NT2/D1 (cell line): Measurements from ENCODE around the gene KLHL12.
A peak's percentile ranks its signal among the peaks of the same experiment; 100 is the strongest.

Experiments used
- DNase-seq: peaks from one replicate; pipeline ENCODE4 v3.0.0-alpha.2; 2011; ENCODE audit warnings: low read depth, low spot score
- H3K27me3 ChIP-seq: 2 replicates; pipeline ENCODE4 v1.6.0; 2011; ENCODE audit warnings: mild to moderate bottlenecking; ENCODE audit not compliant: insufficient read length, insufficient read depth
- H3K36me3 ChIP-seq: 2 replicates; pipeline ENCODE4 v1.6.1; 2011; ENCODE audit warnings: mild to moderate bottlenecking, low read length, mixed read lengths; ENCODE audit not compliant: insufficient read depth, insufficient read length
- H3K4me1 ChIP-seq: 2 replicates; pipeline ENCODE4 v1.5.1; 2011; ENCODE audit not compliant: insufficient read depth, insufficient read length
- H3K4me3 ChIP-seq: 2 replicates; pipeline ENCODE4 v1.5.1; 2011; ENCODE audit warnings: low read depth; ENCODE audit not compliant: insufficient read length
- H3K9ac ChIP-seq: 2 replicates; pipeline ENCODE4 v1.6.0; 2011; ENCODE audit warnings: low read depth; ENCODE audit not compliant: insufficient read length
- H3K9me3 ChIP-seq: 2 replicates; pipeline ENCODE4 v1.5.1; 2011; ENCODE audit warnings: mild to moderate bottlenecking, low read length; ENCODE audit not compliant: insufficient read depth
- SUZ12 ChIP-seq: IDR thresholded peaks from 2 replicates; pipeline ENCODE4 v1.6.1; 2011; ENCODE audit not compliant: insufficient read length, insufficient read depth; ENCODE audit errors: extremely low read depth
- YY1 ChIP-seq: IDR thresholded peaks from 2 replicates; pipeline ENCODE4 v1.6.1; 2011; ENCODE audit not compliant: insufficient read length, insufficient read depth
- ZNF274 ChIP-seq: IDR thresholded peaks from 2 replicates; pipeline ENCODE4 v1.6.1; 2011; ENCODE audit warnings: mild to moderate bottlenecking, low read depth, low read length

Gene KLHL12

DNA sequence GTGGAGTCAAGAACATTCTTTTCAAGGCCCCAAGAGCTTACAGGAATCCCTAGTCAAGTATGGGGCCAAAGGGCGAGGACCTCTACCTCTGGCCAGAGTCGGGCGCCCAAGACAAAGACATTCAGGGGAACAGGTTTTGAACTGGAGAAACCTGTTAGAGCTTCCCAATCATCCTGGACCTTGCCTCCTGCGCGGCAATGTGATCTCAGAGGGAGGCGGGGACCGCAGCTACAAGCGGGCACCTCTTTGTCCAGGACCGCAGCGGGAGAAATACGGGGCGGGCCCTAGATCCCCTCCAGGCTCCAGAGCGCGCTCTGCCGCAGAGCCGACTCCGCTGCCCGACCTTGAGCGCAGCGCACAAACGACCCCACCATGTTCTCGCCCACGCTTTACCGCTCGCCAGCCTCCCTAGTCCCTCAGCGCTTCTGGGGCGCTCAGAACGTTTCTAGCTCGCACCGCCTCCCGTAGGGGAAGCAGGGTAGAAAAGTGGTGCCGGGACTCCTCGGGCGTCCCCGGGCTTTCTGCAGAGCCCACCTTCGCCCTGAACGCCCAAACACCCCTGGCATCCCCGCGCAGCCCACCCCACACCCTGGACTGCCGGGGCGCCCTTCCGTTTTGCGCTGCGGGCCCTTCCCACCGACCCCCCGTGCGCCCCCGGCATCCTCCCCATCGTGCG lies 66.2 kb downstream of the KLHL12 start:
- H3K4me1 ChIP-seq = no peaks in the 10 kb centered on the region

DNA sequence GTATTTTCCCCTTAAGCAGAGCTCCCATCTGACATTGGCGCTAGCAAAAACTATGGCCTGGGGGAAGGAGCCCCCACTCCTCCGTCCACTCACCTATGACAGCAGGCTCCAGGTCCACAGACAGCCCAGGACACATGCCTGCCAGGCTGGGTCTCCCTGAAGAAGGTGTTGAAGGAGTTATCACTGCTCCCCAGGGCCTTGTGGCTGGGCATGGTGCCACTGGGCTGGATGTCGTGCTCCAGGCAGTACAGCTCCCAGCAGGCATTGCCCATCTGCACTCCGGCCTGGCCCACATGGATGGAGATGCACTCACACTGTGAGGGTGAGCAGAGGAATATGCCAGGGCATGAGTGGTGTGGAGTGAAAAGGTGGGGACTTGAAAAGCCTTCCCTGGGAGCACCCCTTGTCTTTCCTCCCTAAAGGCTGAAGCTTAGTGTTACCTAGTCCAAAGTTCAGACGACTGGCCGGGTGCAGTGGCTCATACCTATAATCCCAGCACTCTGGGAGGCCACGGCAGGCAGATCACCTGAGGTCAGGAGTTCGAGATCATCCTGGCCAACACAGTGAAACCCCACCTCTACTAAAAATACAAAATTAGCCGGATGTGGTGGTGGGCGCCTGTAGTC lies 68.1 kb downstream of the KLHL12 start:
- no peak overlapping the region for H3K4me3 ChIP-seq
- DNase-seq = no peak
- no peaks in the 10 kb centered on the region for H3K4me1 ChIP-seq
- TF ChIP-seq YY1 (no peak), SUZ12 (no peak), ZNF274 (no peak)
- H3K9me3 ChIP-seq = no peaks in the 10 kb centered on the region
- H3K9ac ChIP-seq = no peak overlapping the region
- peaks cover 37% of the 10 kb centered on the region for H3K36me3 ChIP-seq
- H3K27me3 ChIP-seq = peaks cover 19% of the 10 kb centered on the region

More for the DNA sequence above, 66.2 kb downstream of the KLHL12 start:
- H3K36me3 ChIP-seq = peaks cover 25% of the 10 kb centered on the region
- H3K9ac ChIP-seq = peak overlapping the region; percentile 86
- peak; percentile 77 for DNase-seq
- TF ChIP-seq ZNF274 = no peak
- TF ChIP-seq YY1 = no peak
- TF ChIP-seq SUZ12 = no peak
- no peaks in the 10 kb centered on the region for H3K9me3 ChIP-seq
- peak overlapping the region; percentile 60 for H3K4me3 ChIP-seq
- peaks cover 19% of the 10 kb centered on the region for H3K27me3 ChIP-seq

DNA sequence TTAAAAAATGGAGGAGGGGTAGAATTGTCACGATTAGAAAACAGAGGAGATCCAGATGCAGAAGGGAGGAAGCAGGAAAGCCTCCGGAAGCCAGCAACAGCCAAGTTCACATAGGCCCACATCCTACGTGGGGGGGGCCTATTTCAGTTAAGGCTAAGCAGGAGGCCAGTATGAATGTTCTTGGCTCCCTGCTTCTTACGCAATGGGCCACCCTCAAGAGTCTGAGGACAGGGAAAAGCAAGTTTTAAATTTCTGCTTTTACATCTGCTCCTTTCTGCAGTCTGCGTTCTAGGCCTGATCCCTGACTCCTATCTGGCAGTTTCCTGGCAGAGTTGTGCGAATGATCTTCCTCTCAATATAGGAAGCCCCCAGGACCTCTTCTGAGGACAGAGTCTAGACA lies 68.7 kb downstream of the KLHL12 start:
- H3K4me1 ChIP-seq = no peaks in the 10 kb centered on the region
- TF ChIP-seq SUZ12 = no peak
- no peak for TF ChIP-seq ZNF274
- no peak for TF ChIP-seq YY1

DNA sequence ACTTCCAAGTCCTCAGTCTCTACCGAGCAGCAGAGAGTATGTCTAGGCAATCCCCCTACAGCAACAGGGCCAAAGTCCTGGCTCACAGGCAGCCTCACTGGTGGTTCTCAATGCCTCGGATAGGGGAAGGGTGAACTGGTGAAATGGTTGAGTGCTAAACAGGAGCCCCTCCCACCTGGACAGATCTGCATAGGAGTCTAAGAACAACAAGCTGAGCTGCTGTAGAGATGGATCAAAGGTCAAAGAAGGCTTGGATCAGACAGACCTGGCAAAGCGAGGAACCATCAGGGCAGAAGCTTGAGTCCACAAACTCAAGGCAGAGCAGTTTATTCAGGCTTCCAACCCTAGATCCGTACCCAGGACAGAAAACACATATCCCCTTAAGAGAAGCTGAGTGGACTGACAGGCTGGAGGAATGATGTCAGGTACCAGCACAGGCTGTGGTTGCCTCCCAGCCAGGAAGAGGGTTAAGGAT lies 69.9 kb downstream of the KLHL12 start:
- no peak overlapping the region for H3K4me3 ChIP-seq
- peaks cover 45% of the 10 kb centered on the region for H3K36me3 ChIP-seq
- H3K4me1 ChIP-seq = no peaks in the 10 kb centered on the region
- peaks cover 5% of the 10 kb centered on the region for H3K27me3 ChIP-seq
- no peak overlapping the region for H3K9ac ChIP-seq
- DNase-seq = no peak
- no peaks in the 10 kb centered on the region for H3K9me3 ChIP-seq
- no peak for TF ChIP-seq YY1
- TF ChIP-seq SUZ12 = no peak
- no peak for TF ChIP-seq ZNF274

More for the DNA sequence above, 68.7 kb downstream of the KLHL12 start:
- no peak for DNase-seq
- H3K9me3 ChIP-seq = no peaks in the 10 kb centered on the region
- peaks cover 16% of the 10 kb centered on the region for H3K27me3 ChIP-seq
- H3K9ac ChIP-seq = no peak overlapping the region
- H3K36me3 ChIP-seq = peaks cover 37% of the 10 kb centered on the region
- H3K4me3 ChIP-seq = no peak overlapping the region

DNA sequence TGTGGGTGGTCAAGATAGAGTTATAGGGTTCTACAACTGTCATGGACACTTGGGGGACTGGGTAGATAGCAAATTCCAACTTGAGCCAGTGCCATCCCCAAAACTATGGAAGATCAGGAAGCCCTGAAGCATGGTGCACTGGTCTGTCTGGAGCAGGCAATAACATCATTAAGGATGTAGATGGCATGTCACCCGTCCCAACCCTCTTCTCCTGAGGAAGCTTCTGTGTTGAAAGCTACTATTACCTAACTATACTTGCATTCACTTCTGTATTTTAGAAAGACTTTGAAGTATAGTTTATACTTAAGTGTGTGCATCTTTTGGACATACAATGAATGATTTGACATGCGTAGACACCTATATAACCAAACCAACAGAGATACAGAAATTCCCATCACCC lies 71.0 kb downstream of the KLHL12 start:
- TF ChIP-seq SUZ12 (no peak), ZNF274 (no peak), YY1 (no peak)
- Histone ChIP-seq H3K9ac (no peak overlapping the region), H3K4me3 (no peak overlapping the region), H3K4me1 (peaks cover 2% of the 10 kb centered on the region), H3K9me3 (no peaks in the 10 kb centered on the region), H3K36me3 (peaks cover 45% of the 10 kb centered on the region), H3K27me3 (no peaks in the 10 kb centered on the region)
- no peak for DNase-seq

DNA sequence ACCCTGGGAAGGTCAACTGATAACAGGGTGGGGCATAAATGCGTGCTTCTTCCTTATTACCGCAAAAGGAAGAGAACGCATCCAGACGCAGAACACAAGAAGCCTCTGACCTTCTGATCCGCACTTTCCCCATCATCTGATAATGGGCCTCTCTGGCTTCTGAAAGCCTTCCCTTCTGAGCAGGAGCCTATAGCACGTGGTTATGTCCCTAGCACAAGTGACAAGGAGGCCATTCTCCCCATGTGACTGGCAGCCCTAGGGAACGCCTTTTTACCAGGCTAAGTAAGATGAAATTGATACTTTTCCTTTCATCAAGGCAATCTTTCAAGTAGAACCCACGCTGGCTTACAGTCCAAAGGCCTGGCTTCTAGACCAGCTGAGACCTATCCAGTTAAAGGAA lies 72.2 kb downstream of the KLHL12 start:
- no peak for DNase-seq
- Histone ChIP-seq H3K9me3 (no peaks in the 10 kb centered on the region), H3K27me3 (no peaks in the 10 kb centered on the region), H3K4me1 (peaks cover 5% of the 10 kb centered on the region), H3K36me3 (peaks cover 45% of the 10 kb centered on the region), H3K4me3 (no peak overlapping the region), H3K9ac (no peak overlapping the region)
- TF ChIP-seq SUZ12 (no peak), ZNF274 (no peak), YY1 (no peak)

DNA sequence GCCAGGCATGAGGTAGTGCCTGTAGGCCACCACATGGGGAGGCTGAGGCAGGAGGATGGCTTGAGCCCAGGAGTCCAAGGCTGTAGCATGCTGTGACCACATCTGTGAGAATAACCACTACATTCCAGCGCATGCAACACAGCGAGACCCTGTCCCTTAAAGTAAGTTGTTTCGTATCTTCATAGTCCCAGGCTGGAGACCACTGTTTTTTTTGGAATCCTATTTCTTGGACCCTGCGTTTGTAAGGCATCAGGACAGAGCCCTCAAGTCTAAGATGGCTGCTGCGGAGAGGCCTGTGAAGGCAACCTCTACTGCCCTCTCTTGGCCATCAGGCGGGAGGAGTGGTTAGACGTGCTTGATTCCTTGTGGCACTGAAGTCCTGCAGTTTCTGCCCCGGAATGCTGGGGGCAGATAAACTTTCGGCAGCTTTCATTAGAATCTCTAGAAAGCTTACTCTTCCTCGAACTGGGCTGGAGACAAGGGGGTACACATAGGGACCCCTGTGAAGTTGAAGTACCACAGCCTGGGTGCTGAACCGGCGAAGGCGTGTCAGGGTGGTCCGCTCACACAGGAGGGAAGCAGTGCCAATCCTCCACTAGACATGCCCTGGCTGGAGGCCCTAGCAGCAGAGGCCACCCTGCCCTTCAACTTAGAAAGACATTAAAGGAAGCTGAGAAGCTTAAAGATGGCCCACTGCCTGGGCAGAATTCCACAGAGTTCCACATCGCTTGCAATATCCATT lies 74.7 kb downstream of the KLHL12 start:
- Histone ChIP-seq H3K9me3 (no peaks in the 10 kb centered on the region), H3K9ac (no peak overlapping the region), H3K36me3 (peaks cover 38% of the 10 kb centered on the region), H3K4me3 (no peak overlapping the region), H3K27me3 (no peaks in the 10 kb centered on the region), H3K4me1 (peaks cover 5% of the 10 kb centered on the region)
- TF ChIP-seq SUZ12 = no peak
- peak; percentile 81 for TF ChIP-seq YY1
- DNase-seq = peak; percentile 88
